HepG2 (cell line): ENCODE results near the gene LRRC42.

Experiments used
- ATF3 ChIP-seq: sonication (generic); formaldehyde crosslinking; IDR thresholded peaks from 2 replicates; pipeline ENCODE4 v1.4.0; 2020; ENCODE audit warnings: missing genetic modification reagents
- CREB1 ChIP-seq, 2 experiments: fragments of 450-650 bp in 1 of 2; IDR thresholded peaks; 2 replicates each; pipeline ENCODE4 v1.6.1; 2016 to 2017; ENCODE audit warnings: control low read depth in 1 of 2, mild to moderate bottlenecking in 1 of 2, missing compliant biosample characterization in 1 of 2, missing genetic modification characterization in 1 of 2
- ETV6 ChIP-seq: sonication (generic); formaldehyde crosslinking; conservative IDR thresholded peaks from 2 replicates; pipeline ENCODE4 v1.4.0; 2020; ENCODE audit warnings: missing genetic modification reagents
- SCMH1 ChIP-seq: sonication (generic); formaldehyde crosslinking; IDR thresholded peaks from 2 replicates; pipeline ENCODE4 v1.9.0; 2021; ENCODE audit warnings: missing genetic modification reagents, mild to moderate bottlenecking, borderline replicate concordance
- TF ChIP-seq, protein P1 (sequence below): sonication (generic); formaldehyde crosslinking; IDR thresholded peaks from 2 replicates; pipeline ENCODE4 v1.5.0; 2020; ENCODE audit warnings: mild to moderate bottlenecking, missing genetic modification reagents, moderate library complexity
- TF ChIP-seq, protein P2 (sequence below): conservative IDR thresholded peaks from 2 replicates; pipeline ENCODE4 v1.6.1; 2018; ENCODE audit warnings: missing genetic modification reagents
- TF ChIP-seq, protein P3 (sequence below): sonication (generic); formaldehyde crosslinking; conservative IDR thresholded peaks from 2 replicates; pipeline ENCODE4 v1.4.0; 2020; ENCODE audit warnings: missing genetic modification reagents
- TF ChIP-seq, protein P4 (sequence below): sonication (generic); formaldehyde crosslinking; IDR thresholded peaks from 2 replicates; pipeline ENCODE4 v1.4.0; 2020; ENCODE audit warnings: low read depth, mild to moderate bottlenecking, missing genetic modification reagents

DNA sequence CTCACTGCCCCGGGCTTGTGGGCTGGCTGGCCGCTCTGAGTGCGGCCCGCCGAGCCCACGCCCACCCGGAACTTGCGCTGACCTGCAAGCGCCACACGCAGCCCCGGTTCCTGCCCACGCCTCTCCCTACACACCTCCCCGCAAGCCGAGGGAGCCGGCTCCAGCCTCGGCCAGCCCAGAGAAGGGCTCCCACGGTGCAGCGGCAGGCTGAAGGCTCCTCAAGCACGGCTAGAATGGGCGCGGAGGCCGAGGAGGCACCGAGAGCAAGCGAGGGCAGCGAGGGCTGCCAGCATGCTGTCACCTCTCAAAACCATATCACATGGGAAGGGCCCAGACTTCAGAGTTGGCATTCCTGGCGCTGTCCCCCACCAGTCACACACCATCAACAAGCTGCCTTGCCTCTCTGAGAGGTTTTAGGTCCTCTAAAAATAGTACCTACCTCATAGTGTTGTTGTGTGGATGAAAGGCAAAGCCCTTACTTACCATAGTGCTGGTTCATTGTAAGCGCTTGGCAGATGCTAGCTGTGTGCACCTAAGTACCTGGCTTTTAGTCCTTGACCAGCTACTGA is 58.4 kb downstream of the LRRC42 start:
- TF ChIP-seq ATF3 (CRISPR knock-in tag): no peak
- TF ChIP-seq CREB1 (IDR thresholded peaks at IDR 0.05): no peak
- TF ChIP-seq CREB1 (CRISPR knock-in tag; IDR thresholded peaks at IDR 0.05): no peak
- TF ChIP-seq ETV6 (CRISPR knock-in tag): no peak
- TF ChIP-seq, protein P1, sequence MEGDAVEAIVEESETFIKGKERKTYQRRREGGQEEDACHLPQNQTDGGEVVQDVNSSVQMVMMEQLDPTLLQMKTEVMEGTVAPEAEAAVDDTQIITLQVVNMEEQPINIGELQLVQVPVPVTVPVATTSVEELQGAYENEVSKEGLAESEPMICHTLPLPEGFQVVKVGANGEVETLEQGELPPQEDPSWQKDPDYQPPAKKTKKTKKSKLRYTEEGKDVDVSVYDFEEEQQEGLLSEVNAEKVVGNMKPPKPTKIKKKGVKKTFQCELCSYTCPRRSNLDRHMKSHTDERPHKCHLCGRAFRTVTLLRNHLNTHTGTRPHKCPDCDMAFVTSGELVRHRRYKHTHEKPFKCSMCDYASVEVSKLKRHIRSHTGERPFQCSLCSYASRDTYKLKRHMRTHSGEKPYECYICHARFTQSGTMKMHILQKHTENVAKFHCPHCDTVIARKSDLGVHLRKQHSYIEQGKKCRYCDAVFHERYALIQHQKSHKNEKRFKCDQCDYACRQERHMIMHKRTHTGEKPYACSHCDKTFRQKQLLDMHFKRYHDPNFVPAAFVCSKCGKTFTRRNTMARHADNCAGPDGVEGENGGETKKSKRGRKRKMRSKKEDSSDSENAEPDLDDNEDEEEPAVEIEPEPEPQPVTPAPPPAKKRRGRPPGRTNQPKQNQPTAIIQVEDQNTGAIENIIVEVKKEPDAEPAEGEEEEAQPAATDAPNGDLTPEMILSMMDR (CRISPR knock-in tag): no peak
- TF ChIP-seq, protein P2, sequence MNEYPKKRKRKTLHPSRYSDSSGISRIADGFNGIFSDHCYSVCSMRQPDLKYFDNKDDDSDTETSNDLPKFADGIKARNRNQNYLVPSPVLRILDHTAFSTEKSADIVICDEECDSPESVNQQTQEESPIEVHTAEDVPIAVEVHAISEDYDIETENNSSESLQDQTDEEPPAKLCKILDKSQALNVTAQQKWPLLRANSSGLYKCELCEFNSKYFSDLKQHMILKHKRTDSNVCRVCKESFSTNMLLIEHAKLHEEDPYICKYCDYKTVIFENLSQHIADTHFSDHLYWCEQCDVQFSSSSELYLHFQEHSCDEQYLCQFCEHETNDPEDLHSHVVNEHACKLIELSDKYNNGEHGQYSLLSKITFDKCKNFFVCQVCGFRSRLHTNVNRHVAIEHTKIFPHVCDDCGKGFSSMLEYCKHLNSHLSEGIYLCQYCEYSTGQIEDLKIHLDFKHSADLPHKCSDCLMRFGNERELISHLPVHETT (CRISPR knock-in tag): no peak
- TF ChIP-seq, protein P3, sequence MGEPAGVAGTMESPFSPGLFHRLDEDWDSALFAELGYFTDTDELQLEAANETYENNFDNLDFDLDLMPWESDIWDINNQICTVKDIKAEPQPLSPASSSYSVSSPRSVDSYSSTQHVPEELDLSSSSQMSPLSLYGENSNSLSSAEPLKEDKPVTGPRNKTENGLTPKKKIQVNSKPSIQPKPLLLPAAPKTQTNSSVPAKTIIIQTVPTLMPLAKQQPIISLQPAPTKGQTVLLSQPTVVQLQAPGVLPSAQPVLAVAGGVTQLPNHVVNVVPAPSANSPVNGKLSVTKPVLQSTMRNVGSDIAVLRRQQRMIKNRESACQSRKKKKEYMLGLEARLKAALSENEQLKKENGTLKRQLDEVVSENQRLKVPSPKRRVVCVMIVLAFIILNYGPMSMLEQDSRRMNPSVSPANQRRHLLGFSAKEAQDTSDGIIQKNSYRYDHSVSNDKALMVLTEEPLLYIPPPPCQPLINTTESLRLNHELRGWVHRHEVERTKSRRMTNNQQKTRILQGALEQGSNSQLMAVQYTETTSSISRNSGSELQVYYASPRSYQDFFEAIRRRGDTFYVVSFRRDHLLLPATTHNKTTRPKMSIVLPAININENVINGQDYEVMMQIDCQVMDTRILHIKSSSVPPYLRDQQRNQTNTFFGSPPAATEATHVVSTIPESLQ: no peak
- TF ChIP-seq, protein P4, sequence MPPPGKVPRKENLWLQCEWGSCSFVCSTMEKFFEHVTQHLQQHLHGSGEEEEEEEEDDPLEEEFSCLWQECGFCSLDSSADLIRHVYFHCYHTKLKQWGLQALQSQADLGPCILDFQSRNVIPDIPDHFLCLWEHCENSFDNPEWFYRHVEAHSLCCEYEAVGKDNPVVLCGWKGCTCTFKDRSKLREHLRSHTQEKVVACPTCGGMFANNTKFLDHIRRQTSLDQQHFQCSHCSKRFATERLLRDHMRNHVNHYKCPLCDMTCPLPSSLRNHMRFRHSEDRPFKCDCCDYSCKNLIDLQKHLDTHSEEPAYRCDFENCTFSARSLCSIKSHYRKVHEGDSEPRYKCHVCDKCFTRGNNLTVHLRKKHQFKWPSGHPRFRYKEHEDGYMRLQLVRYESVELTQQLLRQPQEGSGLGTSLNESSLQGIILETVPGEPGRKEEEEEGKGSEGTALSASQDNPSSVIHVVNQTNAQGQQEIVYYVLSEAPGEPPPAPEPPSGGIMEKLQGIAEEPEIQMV: no peak
- no peak for TF ChIP-seq SCMH1 (CRISPR knock-in tag)
